Neural cell (in vitro differentiated cells): ENCODE measurements around the gene PITPNB.

Source experiments
- CTCF ChIP-seq: fragments of 450-650 bp; IDR thresholded peaks from 2 replicates; pipeline ENCODE4 v1.5.1; 2014; ENCODE audit warnings: antibody characterized with exemption, mild to moderate bottlenecking, moderate library complexity; ENCODE audit not compliant: poor library complexity, severe bottlenecking
- EP300 ChIP-seq: fragments of 450-650 bp; conservative IDR thresholded peaks from 2 replicates; pipeline ENCODE4 v1.6.1; 2014; ENCODE audit warnings: antibody characterized with exemption, mild to moderate bottlenecking, moderate library complexity; ENCODE audit not compliant: poor library complexity, severe bottlenecking
- EZH2 ChIP-seq: fragments of 200-600, 300-800 bp; shearing (Covaris generic), sonication (generic); IDR thresholded peaks from 2 replicates; pipeline ENCODE4 v1.6.1; 2014; ENCODE audit warnings: antibody characterized with exemption, low read length, borderline replicate concordance, mild to moderate bottlenecking; ENCODE audit not compliant: insufficient read depth, poor library complexity, severe bottlenecking
- MXI1 ChIP-seq: fragments of 450-650 bp; conservative IDR thresholded peaks from 2 replicates; pipeline ENCODE4 v1.6.1; 2014; ENCODE audit warnings: antibody characterized with exemption, mild to moderate bottlenecking; ENCODE audit not compliant: poor library complexity, severe bottlenecking
- POLR2AphosphoS5 ChIP-seq: IDR thresholded peaks from 2 replicates; pipeline ENCODE4 v1.6.1; 2012
- REST ChIP-seq: IDR thresholded peaks from 2 replicates; pipeline ENCODE4 v1.6.1; 2012; ENCODE audit warnings: borderline replicate concordance
- SMC3 ChIP-seq: fragments of 450-650 bp; conservative IDR thresholded peaks from 2 replicates; pipeline ENCODE4 v1.6.1; 2014; ENCODE audit warnings: antibody characterized with exemption, mild to moderate bottlenecking, moderate library complexity; ENCODE audit not compliant: poor library complexity
- TAF1 ChIP-seq: IDR thresholded peaks from 2 replicates; pipeline ENCODE4 v1.6.1; 2012; ENCODE audit warnings: low read depth

GRCh38 chr22:27844256-27844655, 74.8 kb downstream of the PITPNB start:
- TF ChIP-seq CTCF = no peak
- TF ChIP-seq POLR2AphosphoS5 = no peak
- no peak for TF ChIP-seq REST
- no peak for TF ChIP-seq EZH2
- TF ChIP-seq EP300 = no peak
- no peak for TF ChIP-seq MXI1
- TF ChIP-seq SMC3 = no peak
- TF ChIP-seq TAF1 = no peak
